HepG2 (cell line): ENCODE data around the gene TAF6. TPM values are rescaled to one million over a fixed set of nuclear protein-coding genes. Genes with fewer than 3 reads are reported as not detected.

Experiments
- AKAP8 ChIP-seq: sonication (generic); formaldehyde crosslinking; IDR thresholded peaks from 2 replicates; pipeline ENCODE4 v1.5.1; 2020; ENCODE audit warnings: mild to moderate bottlenecking, missing genetic modification reagents
- EP300 ChIP-seq, 3 experiments: sonication (generic) in 1 of 3; formaldehyde crosslinking in 1 of 3; IDR thresholded peaks; 2 replicates each; pipeline versions ENCODE4 v1.5.1 to v1.6.1; 2011 to 2020; ENCODE audit warnings: low read depth in 2 of 3, low read length in 2 of 3, borderline replicate concordance in 1 of 3, improper control_type of control experiment in 1 of 3, mild to moderate bottlenecking in 1 of 3, missing genetic modification reagents in 1 of 3, moderate library complexity in 1 of 3
- GABPB1 ChIP-seq: IDR thresholded peaks from 2 replicates; pipeline ENCODE4 v1.6.1; 2016; ENCODE audit warnings: mild to moderate bottlenecking, missing genetic modification reagents, moderate library complexity, missing compliant biosample characterization
- HOXD1 ChIP-seq: sonication (generic); formaldehyde crosslinking; IDR thresholded peaks from 2 replicates; pipeline ENCODE4 v1.5.0; 2020; ENCODE audit warnings: missing genetic modification reagents
- JUND ChIP-seq: sonication (generic); formaldehyde crosslinking; IDR thresholded peaks from 2 replicates; pipeline ENCODE4 v1.8.0; 2022; ENCODE audit warnings: mild to moderate bottlenecking, missing genetic modification reagents
- LBX2 ChIP-seq: sonication (generic); formaldehyde crosslinking; IDR thresholded peaks from 2 replicates; pipeline ENCODE4 v1.5.0; 2020; ENCODE audit warnings: missing genetic modification reagents, mild to moderate bottlenecking, borderline replicate concordance
- MEIS1 ChIP-seq: sonication (generic); formaldehyde crosslinking; IDR thresholded peaks from 2 replicates; pipeline ENCODE4 v1.9.0; 2021; ENCODE audit warnings: mild to moderate bottlenecking, missing genetic modification reagents, moderate library complexity, borderline replicate concordance
- NCOR1 ChIP-seq: fragments of 200-600 bp; sonication (generic); IDR thresholded peaks from 2 replicates; pipeline ENCODE4 v1.7.0; 2017; ENCODE audit warnings: antibody characterized with exemption, low read length, borderline replicate concordance
- NR2F1 ChIP-seq, 2 experiments: fragments of 450-650 bp in 1 of 2; formaldehyde crosslinking in 1 of 2; IDR thresholded peaks; 2 replicates each; pipeline versions ENCODE4 v1.5.0 to v1.6.1; 2016 to 2020; ENCODE audit warnings: mild to moderate bottlenecking in 1 of 2, missing compliant biosample characterization in 1 of 2, missing genetic modification reagents in 1 of 2, moderate library complexity in 1 of 2
- TCF7L2 ChIP-seq: IDR thresholded peaks from 2 replicates; pipeline ENCODE4 v1.6.1; 2011; ENCODE audit warnings: mild to moderate bottlenecking, low read depth, low read length, moderate library complexity
- ZMYM2 ChIP-seq: sonication (generic); formaldehyde crosslinking; IDR thresholded peaks from 2 replicates; pipeline ENCODE4 v1.8.0; 2022; ENCODE audit warnings: mild to moderate bottlenecking, missing genetic modification reagents
- ZNF251 ChIP-seq: sonication (generic); formaldehyde crosslinking; IDR thresholded peaks from 2 replicates; pipeline ENCODE4 v1.9.0; 2021; ENCODE audit warnings: mild to moderate bottlenecking, missing genetic modification reagents
- ZNF510 ChIP-seq: sonication (generic); formaldehyde crosslinking; IDR thresholded peaks from 2 replicates; pipeline ENCODE4 v1.4.0; 2020; ENCODE audit warnings: low read depth, mild to moderate bottlenecking, missing genetic modification reagents
- polyA plus RNA-seq, 8 experiments: library from polyadenylated mRNA; depleted of rRNA in 3 of 8; stranded (reverse) in 7 of 8; unstranded in 1 of 8; fragments of >200 nt; fragmentation: Illumina TruSeq in 4 of 8; extraction: Trizol in 4 of 8; gene quantifications; 2 replicates each; pipeline versions ENCODE4 v1.2.1 to v1.2.3, GENCODE V29; 2011 to 2016; ENCODE audit warnings: low read depth in 4 of 8, missing spikeins in 1 of 8, mixed read lengths in 1 of 8; ENCODE audit not compliant: insufficient read depth in 1 of 8
- total RNA-seq, 5 experiments: library from RNA; depleted of rRNA; stranded (reverse); fragments of >200 nt; fragmentation: Illumina TruSeq; extraction: Trizol; gene quantifications; 2 replicates each; pipeline ENCODE4 v1.2.3, GENCODE V29; 2016; ENCODE audit warnings: low read depth in 1 of 5
- TF ChIP-seq, protein P1 (sequence below): sonication (generic); formaldehyde crosslinking; IDR thresholded peaks from 2 replicates; pipeline ENCODE4 v1.4.0; 2020; ENCODE audit warnings: low read depth, missing genetic modification reagents
- TF ChIP-seq, protein P2 (sequence below): sonication (generic); formaldehyde crosslinking; IDR thresholded peaks from 2 replicates; pipeline ENCODE4 v1.9.0; 2021; ENCODE audit warnings: missing genetic modification reagents, borderline replicate concordance
- TF ChIP-seq, protein P3 (sequence below): sonication (generic); formaldehyde crosslinking; IDR thresholded peaks from 2 replicates; pipeline ENCODE4 v1.8.0; 2022; ENCODE audit warnings: mild to moderate bottlenecking, missing genetic modification reagents, moderate library complexity
- TF ChIP-seq, protein P4 (sequence below): sonication (generic); formaldehyde crosslinking; IDR thresholded peaks from 2 replicates; pipeline ENCODE4 v1.5.1; 2020; ENCODE audit warnings: missing genetic modification reagents, mild to moderate bottlenecking, borderline replicate concordance

The TAF6 gene
- total and polyA plus RNA-seq, 2 of the 13 experiments (the other 11 are each of a cell fraction or from before 2014, with no cell fraction given) = 12.9 to 18.8 TPM

- no peak for TF ChIP-seq LBX2
- TF ChIP-seq ZNF251 (CRISPR knock-in tag) = no peak
- no peak for TF ChIP-seq ZNF510 (CRISPR knock-in tag)
- TF ChIP-seq GABPB1 (CRISPR knock-in tag) = peak; percentile 89
- no peak for TF ChIP-seq NCOR1
- peak; percentile 79; the same call in 1 of the 2 replicates for TF ChIP-seq ZMYM2
- TF ChIP-seq, protein P1, sequence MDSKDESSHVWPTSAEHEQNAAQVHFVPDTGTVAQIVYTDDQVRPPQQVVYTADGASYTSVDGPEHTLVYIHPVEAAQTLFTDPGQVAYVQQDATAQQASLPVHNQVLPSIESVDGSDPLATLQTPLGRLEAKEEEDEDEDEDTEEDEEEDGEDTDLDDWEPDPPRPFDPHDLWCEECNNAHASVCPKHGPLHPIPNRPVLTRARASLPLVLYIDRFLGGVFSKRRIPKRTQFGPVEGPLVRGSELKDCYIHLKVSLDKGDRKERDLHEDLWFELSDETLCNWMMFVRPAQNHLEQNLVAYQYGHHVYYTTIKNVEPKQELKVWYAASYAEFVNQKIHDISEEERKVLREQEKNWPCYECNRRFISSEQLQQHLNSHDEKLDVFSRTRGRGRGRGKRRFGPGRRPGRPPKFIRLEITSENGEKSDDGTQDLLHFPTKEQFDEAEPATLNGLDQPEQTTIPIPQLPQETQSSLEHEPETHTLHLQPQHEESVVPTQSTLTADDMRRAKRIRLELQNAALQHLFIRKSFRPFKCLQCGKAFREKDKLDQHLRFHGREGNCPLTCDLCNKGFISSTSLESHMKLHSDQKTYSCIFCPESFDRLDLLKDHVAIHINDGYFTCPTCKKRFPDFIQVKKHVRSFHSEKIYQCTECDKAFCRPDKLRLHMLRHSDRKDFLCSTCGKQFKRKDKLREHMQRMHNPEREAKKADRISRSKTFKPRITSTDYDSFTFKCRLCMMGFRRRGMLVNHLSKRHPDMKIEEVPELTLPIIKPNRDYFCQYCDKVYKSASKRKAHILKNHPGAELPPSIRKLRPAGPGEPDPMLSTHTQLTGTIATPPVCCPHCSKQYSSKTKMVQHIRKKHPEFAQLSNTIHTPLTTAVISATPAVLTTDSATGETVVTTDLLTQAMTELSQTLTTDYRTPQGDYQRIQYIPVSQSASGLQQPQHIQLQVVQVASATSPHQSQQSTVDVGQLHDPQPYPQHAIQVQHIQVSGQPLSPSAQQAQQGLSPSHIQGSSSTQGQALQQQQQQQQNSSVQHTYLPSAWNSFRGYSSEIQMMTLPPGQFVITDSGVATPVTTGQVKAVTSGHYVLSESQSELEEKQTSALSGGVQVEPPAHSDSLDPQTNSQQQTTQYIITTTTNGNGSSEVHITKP = peak; percentile 52; the same call in 1 of the 2 replicates
- TF ChIP-seq, protein P2, sequence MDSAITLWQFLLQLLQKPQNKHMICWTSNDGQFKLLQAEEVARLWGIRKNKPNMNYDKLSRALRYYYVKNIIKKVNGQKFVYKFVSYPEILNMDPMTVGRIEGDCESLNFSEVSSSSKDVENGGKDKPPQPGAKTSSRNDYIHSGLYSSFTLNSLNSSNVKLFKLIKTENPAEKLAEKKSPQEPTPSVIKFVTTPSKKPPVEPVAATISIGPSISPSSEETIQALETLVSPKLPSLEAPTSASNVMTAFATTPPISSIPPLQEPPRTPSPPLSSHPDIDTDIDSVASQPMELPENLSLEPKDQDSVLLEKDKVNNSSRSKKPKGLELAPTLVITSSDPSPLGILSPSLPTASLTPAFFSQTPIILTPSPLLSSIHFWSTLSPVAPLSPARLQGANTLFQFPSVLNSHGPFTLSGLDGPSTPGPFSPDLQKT (CRISPR knock-in tag) = no peak
- no peak for TF ChIP-seq NR2F1 (CRISPR knock-in tag; IDR thresholded peaks at IDR 0.05)
- no peak; a peak in 1 of 4 replicates for TF ChIP-seq EP300 (IDR thresholded peaks at IDR 0.05; ENCODE audit: low read depth in 2 of 2, low read length in 2 of 2)
- TF ChIP-seq EP300 (CRISPR knock-in tag; IDR thresholded peaks at IDR 0.05; ENCODE audit: borderline replicate concordance) = no peak
- TF ChIP-seq JUND (CRISPR knock-in tag) = no peak
- no peak for TF ChIP-seq MEIS1 (CRISPR knock-in tag)
- TF ChIP-seq, protein P3, sequence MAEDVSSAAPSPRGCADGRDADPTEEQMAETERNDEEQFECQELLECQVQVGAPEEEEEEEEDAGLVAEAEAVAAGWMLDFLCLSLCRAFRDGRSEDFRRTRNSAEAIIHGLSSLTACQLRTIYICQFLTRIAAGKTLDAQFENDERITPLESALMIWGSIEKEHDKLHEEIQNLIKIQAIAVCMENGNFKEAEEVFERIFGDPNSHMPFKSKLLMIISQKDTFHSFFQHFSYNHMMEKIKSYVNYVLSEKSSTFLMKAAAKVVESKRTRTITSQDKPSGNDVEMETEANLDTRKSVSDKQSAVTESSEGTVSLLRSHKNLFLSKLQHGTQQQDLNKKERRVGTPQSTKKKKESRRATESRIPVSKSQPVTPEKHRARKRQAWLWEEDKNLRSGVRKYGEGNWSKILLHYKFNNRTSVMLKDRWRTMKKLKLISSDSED (CRISPR knock-in tag) = no peak
- TF ChIP-seq, protein P4, sequence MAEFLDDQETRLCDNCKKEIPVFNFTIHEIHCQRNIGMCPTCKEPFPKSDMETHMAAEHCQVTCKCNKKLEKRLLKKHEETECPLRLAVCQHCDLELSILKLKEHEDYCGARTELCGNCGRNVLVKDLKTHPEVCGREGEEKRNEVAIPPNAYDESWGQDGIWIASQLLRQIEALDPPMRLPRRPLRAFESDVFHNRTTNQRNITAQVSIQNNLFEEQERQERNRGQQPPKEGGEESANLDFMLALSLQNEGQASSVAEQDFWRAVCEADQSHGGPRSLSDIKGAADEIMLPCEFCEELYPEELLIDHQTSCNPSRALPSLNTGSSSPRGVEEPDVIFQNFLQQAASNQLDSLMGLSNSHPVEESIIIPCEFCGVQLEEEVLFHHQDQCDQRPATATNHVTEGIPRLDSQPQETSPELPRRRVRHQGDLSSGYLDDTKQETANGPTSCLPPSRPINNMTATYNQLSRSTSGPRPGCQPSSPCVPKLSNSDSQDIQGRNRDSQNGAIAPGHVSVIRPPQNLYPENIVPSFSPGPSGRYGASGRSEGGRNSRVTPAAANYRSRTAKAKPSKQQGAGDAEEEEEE = no peak; the same call in 1 of the 2 replicates
- no peak for TF ChIP-seq TCF7L2
- no peak for TF ChIP-seq AKAP8
- 0 out of 2 replicates have a peak, but pooled peaks have one; percentile 44 for TF ChIP-seq HOXD1 (CRISPR knock-in tag)
Observed at GRCh38 chr7:100148559-100149328, 29.6 kb upstream of the TAF6 start, which contains the start of gene LAMTOR4 (continued).
